Heart left ventricle (tissue), 16 donors: ENCODE measurements around the gene SLC41A1. TPM values are rescaled to one million over a fixed set of nuclear protein-coding genes. Genes with fewer than 3 reads are reported as not detected.

Experiments
- ATAC-seq, 4 donors: fragments of 200-7000 bp; cut with Tn5 transposase; one replicate each; pipeline ENCODE4 v1.9.1; 2020 to 2022; ENCODE audit warnings: moderate library complexity in 4 of 4, mild to moderate bottlenecking in 3 of 4, moderate number of reproducible peaks in 1 of 4
- DNase-seq, 5 donors: peaks; one replicate each; pipeline ENCODE4 v3.0.0-alpha.2; 2020
- H3K27ac ChIP-seq, 12 donors: fragments of 200-600 bp; sonication (generic) in 4 of 12; one replicate each; pipeline versions ENCODE4 v1.5.0 to v1.8.0; 2016 to 2022; ENCODE audit warnings: mild to moderate bottlenecking in 2 of 12
- H3K27me3 ChIP-seq, 9 donors: fragments of 200-600 bp; sonication (generic) in 2 of 9; one replicate each; pipeline versions ENCODE4 v1.5.1 to v1.8.0; 2016 to 2022; ENCODE audit warnings: mild to moderate bottlenecking in 3 of 9
- H3K36me3 ChIP-seq, 9 donors: fragments of 200-600 bp; sonication (generic) in 2 of 9; one replicate each; pipeline versions ENCODE4 v1.5.0 to v1.8.0; 2018 to 2022; ENCODE audit warnings: mild to moderate bottlenecking in 2 of 9
- H3K4me1 ChIP-seq, 12 donors: fragments of 200-600 bp; sonication (generic) in 4 of 12; one replicate each; pipeline versions ENCODE4 v1.5.0 to v1.8.0; 2016 to 2022; ENCODE audit warnings: mild to moderate bottlenecking in 3 of 12
- H3K4me3 ChIP-seq, 12 donors: fragments of 200-600 bp; sonication (generic) in 4 of 12; one replicate each; pipeline versions ENCODE4 v1.5.0 to v1.8.0; 2017 to 2022; ENCODE audit warnings: mild to moderate bottlenecking in 9 of 12, moderate library complexity in 4 of 12
- H3K9me3 ChIP-seq, 12 donors: fragments of 200-600 bp; sonication (generic) in 4 of 12; one replicate each; pipeline versions ENCODE4 v1.5.0 to v1.8.0; 2016 to 2022; ENCODE audit warnings: mild to moderate bottlenecking in 1 of 12
- POLR2A ChIP-seq, 2 donors: fragments of 450-650 bp; IDR thresholded peaks; one replicate each; pipeline ENCODE4 v1.6.1; 2017; ENCODE audit warnings: antibody characterized with exemption in 2 of 2, mild to moderate bottlenecking in 2 of 2, moderate library complexity in 2 of 2
- WGBS, 4 donors: extraction: QIAGEN DNeasy Blood & Tissue Kit in 2 of 4; methylation state at CpG; one replicate each; pipeline versions ENCODE4 v1.1.5 to v1.1.7; 2013 to 2018; 5-methylcytosine and 5-hydroxymethylcytosine counted together
- intact Hi-C, 10 donors: fragments of 100-400 bp; cut with DNase I; formaldehyde crosslinking; loops; one replicate each; pipeline versions ENCODE4 v1.11.1 to v1.14.2; 2022
- polyA plus RNA-seq, 2 donors: library from polyadenylated mRNA; stranded (reverse); fragments of 200-250 nt; gene quantifications; one replicate each; pipeline ENCODE4 v1.2.3, GENCODE V29; 2013
- total RNA-seq, 9 donors: library from RNA; depleted of rRNA in 2 of 9; stranded (reverse); fragments of >200 nt in 2 of 9; fragmentation: NEBNext Ultra II Directional in 3 of 9; extraction: Animal tissue kit (Norgen Biotek cat#: 25700) in 3 of 9; gene quantifications; one replicate each; pipeline versions ENCODE4 v1.1.0 to v1.2.4, GENCODE V29; 2016 to 2023
- TF ChIP-seq, protein P1 (sequence below), 12 donors: fragments of 200-600 bp; sonication (generic) in 4 of 12; IDR thresholded peaks; one replicate each; pipeline versions ENCODE4 v1.5.0 to v1.8.0; 2018 to 2022; ENCODE audit warnings: antibody characterized with exemption in 12 of 12, mild to moderate bottlenecking in 5 of 12
- donor health status: ischemic (EF 13 %, LVEDD 7.1; RV severe dilation, severe dysfunction).
- donor health status: healthy with polysubstance abuse.
- donor health status: DM: no; HTN: yes; CAD: no.
- donor health status: DM: no; HTN: no; CAD: no.
- donor health status: ischemic (EF 25% LVEDD 6.9; RV normal size, moderate dysfunction).
- donor health status: ischemic (EF 25% LVEDD 5.7; RV mildly dilated, moderate dysfunction).
- donor health status: healthy.
- donor health status: DM: yes; HTN: yes; CAD: no.
- donor health status: ischemic (EF 35%, LVEDD 5.7; RV mildly dilated, moderate dysfunction).
- donor health status: nonischemic (EF 11% LVEDD 7.7; RV severe dilation, severe dysfunction).
- donor health status: DM: yes; HTN: yes; CAD: no.
- donor health status: PGD.
- donor health status: ischemic (EF 29% LVEDD 5.4; RV normal size, mild dysfunction).
- donor health status: nonischemic (EF 23%, LVEDD 6.1; RV moderate dilation, normal function).

Gene SLC41A1
- total and polyA plus RNA-seq, 11 donors = 146 to 442 (median 298) TPM

DNA sequence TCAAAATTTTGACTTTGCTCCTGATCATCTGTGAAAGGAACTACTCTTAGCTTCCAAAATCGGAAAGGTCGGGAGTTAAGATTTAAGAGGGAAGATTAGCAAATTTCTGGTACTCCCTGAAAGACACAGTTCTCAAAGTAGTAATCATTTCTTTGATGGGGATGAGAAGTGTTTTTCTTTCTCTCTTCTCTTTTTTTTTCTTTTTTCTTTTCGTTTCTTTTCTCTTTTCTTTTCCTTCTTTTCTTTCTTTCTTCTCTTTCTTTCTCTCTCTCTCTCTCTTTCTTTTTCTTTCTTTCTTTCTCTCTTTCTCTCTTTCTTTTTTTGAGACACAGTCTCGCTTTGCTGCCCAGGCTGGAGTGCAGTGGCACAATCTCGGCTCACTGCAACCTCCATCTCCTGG lies 32.7 kb downstream of the SLC41A1 start:
- WGBS, 4 donors = 91 to 93% (median 92%) methylated on average over 5 of the region's 5 CpGs
- H3K27ac ChIP-seq = no peak overlapping the region
- no peaks in the 10 kb centered on the region for H3K27me3 ChIP-seq
- TF ChIP-seq, protein P1, sequence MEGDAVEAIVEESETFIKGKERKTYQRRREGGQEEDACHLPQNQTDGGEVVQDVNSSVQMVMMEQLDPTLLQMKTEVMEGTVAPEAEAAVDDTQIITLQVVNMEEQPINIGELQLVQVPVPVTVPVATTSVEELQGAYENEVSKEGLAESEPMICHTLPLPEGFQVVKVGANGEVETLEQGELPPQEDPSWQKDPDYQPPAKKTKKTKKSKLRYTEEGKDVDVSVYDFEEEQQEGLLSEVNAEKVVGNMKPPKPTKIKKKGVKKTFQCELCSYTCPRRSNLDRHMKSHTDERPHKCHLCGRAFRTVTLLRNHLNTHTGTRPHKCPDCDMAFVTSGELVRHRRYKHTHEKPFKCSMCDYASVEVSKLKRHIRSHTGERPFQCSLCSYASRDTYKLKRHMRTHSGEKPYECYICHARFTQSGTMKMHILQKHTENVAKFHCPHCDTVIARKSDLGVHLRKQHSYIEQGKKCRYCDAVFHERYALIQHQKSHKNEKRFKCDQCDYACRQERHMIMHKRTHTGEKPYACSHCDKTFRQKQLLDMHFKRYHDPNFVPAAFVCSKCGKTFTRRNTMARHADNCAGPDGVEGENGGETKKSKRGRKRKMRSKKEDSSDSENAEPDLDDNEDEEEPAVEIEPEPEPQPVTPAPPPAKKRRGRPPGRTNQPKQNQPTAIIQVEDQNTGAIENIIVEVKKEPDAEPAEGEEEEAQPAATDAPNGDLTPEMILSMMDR (IDR thresholded peaks at IDR 0.05) = no peak
- no peak for TF ChIP-seq POLR2A (IDR thresholded peaks at IDR 0.05)
- no peaks in the 10 kb centered on the region for H3K9me3 ChIP-seq
- intact Hi-C loops = no loop called here
- no peak overlapping the region for H3K4me3 ChIP-seq
- peaks cover 0 to 28% (median 18%) of the 10 kb centered on the region in 12 donors for H3K4me1 ChIP-seq
- no peak for DNase-seq
- H3K36me3 ChIP-seq = no peaks in the 10 kb centered on the region
- no peak for ATAC-seq

DNA sequence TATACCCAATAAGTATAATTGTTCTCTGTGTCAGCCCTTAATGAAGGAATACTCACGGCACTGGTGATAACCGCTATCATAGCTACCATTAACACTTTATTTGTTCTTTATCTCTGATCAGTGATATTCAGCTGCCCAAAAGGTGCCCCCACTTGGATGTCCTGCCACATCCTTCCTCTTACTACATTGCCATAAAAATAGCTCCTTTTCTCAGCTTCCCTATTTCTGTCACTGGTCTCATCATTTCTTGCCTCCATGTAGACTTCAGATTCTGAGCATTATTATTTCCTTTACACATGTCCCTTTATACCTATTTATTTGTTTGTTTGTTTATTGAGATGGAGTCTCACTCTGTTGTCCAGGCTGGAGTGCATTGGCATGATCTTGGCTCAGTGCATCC lies 35.0 kb downstream of the SLC41A1 start:
- intact Hi-C loops = no loop called here
- no peak for ATAC-seq
- TF ChIP-seq, protein P1 (IDR thresholded peaks at IDR 0.05) = no peak
- no peak for TF ChIP-seq POLR2A (IDR thresholded peaks at IDR 0.05)

DNA sequence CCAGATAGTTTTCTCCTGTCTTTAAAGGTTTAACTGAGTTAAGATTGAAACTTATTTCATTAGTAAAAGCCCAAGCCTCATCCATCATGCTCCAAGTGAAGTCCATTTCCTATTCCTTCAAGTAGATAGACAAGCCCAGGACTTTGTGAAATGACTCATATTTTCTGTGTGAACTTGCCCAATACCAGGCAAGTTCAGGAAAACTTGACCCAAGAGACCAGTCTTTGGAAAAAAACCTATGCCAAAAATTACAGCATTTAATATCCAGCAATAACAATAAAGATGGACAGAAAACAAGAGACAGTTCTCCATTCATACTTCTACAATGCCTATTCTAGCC lies 37.3 kb downstream of the SLC41A1 start:
- H3K4me1 ChIP-seq = peaks cover 0 to 36% (median 14%) of the 10 kb centered on the region in 12 donors
- H3K36me3 ChIP-seq = peaks cover 0 to 12% (median 0%) of the 10 kb centered on the region in 9 donors
- peak in 3 of 4 donors; percentile 31 to 64 (median 48) for ATAC-seq
- H3K4me3 ChIP-seq = peak overlapping the region in 10 of 12 donors; percentile 61 to 84 (median 75)
- no peak for TF ChIP-seq POLR2A (IDR thresholded peaks at IDR 0.05)
- TF ChIP-seq, protein P1 (IDR thresholded peaks at IDR 0.05) = no peak
- intact Hi-C loops = loop anchor here in 3 of 10 donors (1.0 to 2.0 kb wide), 3 partner anchors 25 to 38 kb away; partner anchors contain the start of genes NUCKS1 (in 2 of the 3) and SLC41A1 (in 1 of the 3)
- H3K9me3 ChIP-seq = no peaks in the 10 kb centered on the region
- H3K27me3 ChIP-seq = no peaks in the 10 kb centered on the region
- DNase-seq = no peak
- H3K27ac ChIP-seq = peak overlapping the region in 11 of 12 donors; percentile 35 to 89 (median 67)

More for the DNA sequence above, 35.0 kb downstream of the SLC41A1 start:
- Histone ChIP-seq H3K4me3 (no peak overlapping the region), H3K27me3 (no peaks in the 10 kb centered on the region), H3K9me3 (no peaks in the 10 kb centered on the region), H3K27ac (no peak overlapping the region), H3K36me3 (peaks cover 0 to 2% (median 0%) of the 10 kb centered on the region in 9 donors), H3K4me1 (peaks cover 0 to 34% (median 16%) of the 10 kb centered on the region in 12 donors)
- WGBS, 4 donors = 72 to 85% (median 82%) methylated on average over 2 of the region's 2 CpGs
- DNase-seq = no peak

DNA sequence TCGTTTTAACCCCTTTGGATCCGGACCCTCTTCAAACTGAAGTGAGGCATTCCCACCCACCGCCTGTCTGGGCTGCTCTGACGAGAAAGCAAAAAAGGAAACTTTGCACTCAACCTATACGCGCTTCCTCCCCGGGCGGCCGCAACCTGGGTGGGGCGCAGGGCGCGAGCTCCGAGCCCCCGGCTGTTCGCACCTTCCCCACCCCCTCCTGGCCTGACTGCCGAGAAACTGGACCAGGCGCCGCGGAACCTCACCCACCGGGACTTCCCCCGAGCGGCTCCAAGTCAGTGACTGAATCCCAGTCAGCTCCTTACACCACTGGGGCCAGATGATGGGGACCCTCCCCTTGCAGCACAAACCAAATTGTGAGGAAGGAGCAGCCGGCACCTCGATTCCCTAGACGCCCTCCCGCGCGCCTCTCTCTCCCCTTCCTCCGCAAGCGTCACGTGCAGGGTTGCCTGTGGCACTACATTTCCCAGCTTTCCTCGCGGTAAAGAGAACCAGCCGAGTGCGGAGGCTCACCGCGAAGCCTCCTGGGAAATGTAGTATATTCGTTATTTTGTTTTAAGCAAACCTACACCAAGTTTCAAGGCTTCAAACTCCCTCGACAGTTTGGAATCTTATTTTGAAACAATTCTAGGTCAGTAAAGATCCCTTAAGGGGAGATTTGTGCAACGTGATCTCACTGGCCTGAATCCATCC lies 37.8 kb downstream of the SLC41A1 start, which contains the start of gene RAB29:
Gene RAB29, minus strand, starts transcription at position 468 of the 702 bp plus-strand sequence. CDS start 526 bp downstream, outside the sequence.
- WGBS, 4 donors = 0 to 2% (median 1%) methylated on average over 19 to 40 of the region's 40 CpGs
- H3K27me3 ChIP-seq = no peaks in the 10 kb centered on the region
- peaks cover 0 to 36% (median 14%) of the 10 kb centered on the region in 12 donors for H3K4me1 ChIP-seq
- TF ChIP-seq, protein P1 (IDR thresholded peaks at IDR 0.05) = no peak
- peak in 1 of 2 donors; percentile 65 for TF ChIP-seq POLR2A (IDR thresholded peaks at IDR 0.05)
- DNase-seq = peak; percentile 84 to 89 (median 87)
- peaks cover 0 to 17% (median 4%) of the 10 kb centered on the region in 9 donors for H3K36me3 ChIP-seq
- H3K27ac ChIP-seq = peak within 1 kb of the TSS in 11 of 12 donors; percentile 35 to 89 (median 67)
- ATAC-seq = peak; percentile 93 to 97 (median 96)
- H3K9me3 ChIP-seq = no peaks in the 10 kb centered on the region
- peak within 1 kb of the TSS; percentile 61 to 84 (median 77) for H3K4me3 ChIP-seq
- intact Hi-C loops = loop anchor here in 3 of 10 donors (1.0 to 2.0 kb wide), 3 partner anchors 24 to 38 kb away; partner anchors contain the start of genes NUCKS1 (in 2 of the 3) and SLC41A1 (in 1 of the 3)
